ENCODE measurements around the gene ERBB2.

- TF ChIP-seq CTCF (conservative IDR thresholded peaks at IDR 0.05; ENCODE audit: low read depth, low read length) (no peak), ELK1 (IDR thresholded peaks at IDR 0.05; ENCODE audit: borderline replicate concordance, low read depth, low read length) (no peak), RAD21 (IDR thresholded peaks at IDR 0.05; ENCODE audit: low read length) (no peak), RFX5 (IDR thresholded peaks at IDR 0.05; ENCODE audit: low read depth, low read length) (no peak)
These were observed 44.8 kb upstream of the ERBB2 start for GRCh38 chr17:39655105-39655504.

Data from IMR-90 (cell line).